ENCODE measurements around the gene SRSF5.

The SRSF5 gene

DNA sequence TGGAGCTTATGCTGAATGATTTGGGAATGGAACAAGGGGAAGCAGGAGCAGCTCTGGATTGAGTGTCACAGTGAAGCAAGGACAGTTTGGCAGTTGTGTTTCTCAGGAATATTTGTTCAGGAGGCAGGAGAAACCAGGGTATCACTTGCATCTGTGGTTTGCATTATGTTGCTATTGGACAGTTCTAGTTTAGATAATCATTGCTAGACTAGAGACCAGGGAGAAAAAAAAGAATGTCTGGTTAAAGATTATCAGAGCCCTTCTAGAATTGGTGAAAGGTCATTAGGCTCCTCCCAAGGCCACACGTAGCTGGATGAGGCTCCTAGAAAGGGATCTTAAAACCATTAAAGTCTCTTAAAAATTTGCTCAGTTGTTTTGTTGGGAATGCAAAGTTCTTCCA lies 17.0 kb upstream of the SRSF5 start:
- H3K36me3 ChIP-seq (replicated peaks; ENCODE audit: low read depth, low read length), result no peaks in the 10 kb centered on the region
- peaks cover 3% of the 10 kb centered on the region; the same call in 1 of the 2 replicates for H3K4me1 ChIP-seq (ENCODE audit: low read length)
- H3K27ac ChIP-seq (ENCODE audit: low read length), result no peak overlapping the region
- no peak overlapping the region for H3K4me3 ChIP-seq (ENCODE audit: low read length)
- no peak overlapping the region for H2AFZ ChIP-seq (ENCODE audit: low read depth, low read length)
- TF ChIP-seq, protein P1, sequence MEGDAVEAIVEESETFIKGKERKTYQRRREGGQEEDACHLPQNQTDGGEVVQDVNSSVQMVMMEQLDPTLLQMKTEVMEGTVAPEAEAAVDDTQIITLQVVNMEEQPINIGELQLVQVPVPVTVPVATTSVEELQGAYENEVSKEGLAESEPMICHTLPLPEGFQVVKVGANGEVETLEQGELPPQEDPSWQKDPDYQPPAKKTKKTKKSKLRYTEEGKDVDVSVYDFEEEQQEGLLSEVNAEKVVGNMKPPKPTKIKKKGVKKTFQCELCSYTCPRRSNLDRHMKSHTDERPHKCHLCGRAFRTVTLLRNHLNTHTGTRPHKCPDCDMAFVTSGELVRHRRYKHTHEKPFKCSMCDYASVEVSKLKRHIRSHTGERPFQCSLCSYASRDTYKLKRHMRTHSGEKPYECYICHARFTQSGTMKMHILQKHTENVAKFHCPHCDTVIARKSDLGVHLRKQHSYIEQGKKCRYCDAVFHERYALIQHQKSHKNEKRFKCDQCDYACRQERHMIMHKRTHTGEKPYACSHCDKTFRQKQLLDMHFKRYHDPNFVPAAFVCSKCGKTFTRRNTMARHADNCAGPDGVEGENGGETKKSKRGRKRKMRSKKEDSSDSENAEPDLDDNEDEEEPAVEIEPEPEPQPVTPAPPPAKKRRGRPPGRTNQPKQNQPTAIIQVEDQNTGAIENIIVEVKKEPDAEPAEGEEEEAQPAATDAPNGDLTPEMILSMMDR (IDR thresholded peaks at IDR 0.05; ENCODE audit: low read depth, low read length), result no peak
- TF ChIP-seq EZH2phosphoT487 (IDR thresholded peaks at IDR 0.05; ENCODE audit: low read depth), result no peak
- no peak overlapping the region for H3K4me2 ChIP-seq (ENCODE audit: low read length)
- H3K27me3 ChIP-seq (ENCODE audit: low read depth, low read length), result no peaks in the 10 kb centered on the region
- no peaks in the 10 kb centered on the region for H4K20me1 ChIP-seq (ENCODE audit: insufficient read depth, low read length)
- no peaks in the 10 kb centered on the region for H3K9me3 ChIP-seq (ENCODE audit: insufficient read depth, low read length)
- no peaks in the 10 kb centered on the region for H3K79me2 ChIP-seq (ENCODE audit: low read length)
- H3K9ac ChIP-seq (ENCODE audit: low read length), result no peak overlapping the region

DNA sequence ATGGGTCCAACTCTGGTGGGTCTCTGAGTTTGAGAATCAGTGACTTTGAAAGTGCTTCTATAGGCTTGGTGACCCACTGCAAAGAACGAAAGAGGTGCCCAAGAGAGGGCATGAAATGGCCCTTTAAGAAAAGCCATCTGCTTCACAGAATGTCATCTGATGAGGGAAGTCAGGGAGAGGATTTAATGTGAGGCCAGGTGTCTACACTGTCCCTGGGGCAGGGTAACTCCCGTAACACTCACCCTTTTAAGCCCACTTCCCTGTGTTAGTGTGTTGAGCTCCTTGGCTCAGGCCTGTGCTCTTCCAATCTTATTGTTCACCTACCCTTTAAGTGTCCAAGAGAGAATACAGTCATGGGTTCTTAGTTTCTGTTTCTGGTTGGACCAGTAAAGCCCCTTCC lies 16.4 kb upstream of the SRSF5 start:
- TF ChIP-seq EZH2phosphoT487 (IDR thresholded peaks at IDR 0.05; ENCODE audit: low read depth), result no peak
- TF ChIP-seq, protein P1 (IDR thresholded peaks at IDR 0.05; ENCODE audit: low read depth, low read length), result no peak
- H2AFZ ChIP-seq (ENCODE audit: low read depth, low read length), result no peak overlapping the region
- no peaks in the 10 kb centered on the region for H3K36me3 ChIP-seq (replicated peaks; ENCODE audit: low read depth, low read length)
- peaks cover 7% of the 10 kb centered on the region for H3K4me1 ChIP-seq (ENCODE audit: low read length)
- H3K4me3 ChIP-seq (ENCODE audit: low read length), result no peak overlapping the region
- no peaks in the 10 kb centered on the region for H3K27me3 ChIP-seq (ENCODE audit: low read depth, low read length)
- no peak overlapping the region for H3K9ac ChIP-seq (ENCODE audit: low read length)
- no peak overlapping the region for H3K27ac ChIP-seq (ENCODE audit: low read length)
- H3K79me2 ChIP-seq (ENCODE audit: low read length), result no peaks in the 10 kb centered on the region
- no peaks in the 10 kb centered on the region for H3K9me3 ChIP-seq (ENCODE audit: insufficient read depth, low read length)
- no peaks in the 10 kb centered on the region for H4K20me1 ChIP-seq (ENCODE audit: insufficient read depth, low read length)
- H3K4me2 ChIP-seq (ENCODE audit: low read length), result no peak overlapping the region

DNA sequence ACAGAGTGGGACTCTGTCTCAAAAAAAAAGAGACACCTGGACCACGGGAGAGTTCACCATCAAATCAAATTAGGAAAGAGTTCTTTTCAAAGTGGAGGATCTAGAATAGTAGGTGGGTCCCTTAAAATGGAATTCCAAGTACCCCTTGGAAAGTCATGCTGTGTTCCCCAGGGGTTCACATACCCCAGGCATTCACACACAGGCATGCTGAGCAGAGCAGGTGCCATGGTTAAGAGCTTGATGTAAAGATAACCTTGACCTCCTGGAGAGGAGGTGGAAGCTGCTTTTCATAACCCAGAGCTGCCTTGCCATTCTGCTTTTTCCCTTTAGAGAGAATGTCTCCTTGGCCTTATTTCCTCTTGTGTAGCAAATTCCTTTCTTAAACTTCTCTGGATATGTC lies 14.2 kb upstream of the SRSF5 start:
- Histone ChIP-seq H3K4me1 (ENCODE audit: low read length) (peaks cover 8% of the 10 kb centered on the region), H4K20me1 (ENCODE audit: insufficient read depth, low read length) (no peaks in the 10 kb centered on the region), H3K79me2 (ENCODE audit: low read length) (no peaks in the 10 kb centered on the region), H3K27me3 (ENCODE audit: low read depth, low read length) (no peaks in the 10 kb centered on the region), H3K4me2 (ENCODE audit: low read length) (no peak overlapping the region), H3K9ac (ENCODE audit: low read length) (no peak overlapping the region), H3K4me3 (ENCODE audit: low read length) (no peak overlapping the region), H2AFZ (ENCODE audit: low read depth, low read length) (no peak overlapping the region), H3K27ac (ENCODE audit: low read length) (no peak overlapping the region), H3K9me3 (ENCODE audit: insufficient read depth, low read length) (no peaks in the 10 kb centered on the region), H3K36me3 (replicated peaks; ENCODE audit: low read depth, low read length) (no peaks in the 10 kb centered on the region)
- TF ChIP-seq EZH2phosphoT487 (IDR thresholded peaks at IDR 0.05; ENCODE audit: low read depth), result no peak
- TF ChIP-seq, protein P1 (IDR thresholded peaks at IDR 0.05; ENCODE audit: low read depth, low read length), result no peak

DNA sequence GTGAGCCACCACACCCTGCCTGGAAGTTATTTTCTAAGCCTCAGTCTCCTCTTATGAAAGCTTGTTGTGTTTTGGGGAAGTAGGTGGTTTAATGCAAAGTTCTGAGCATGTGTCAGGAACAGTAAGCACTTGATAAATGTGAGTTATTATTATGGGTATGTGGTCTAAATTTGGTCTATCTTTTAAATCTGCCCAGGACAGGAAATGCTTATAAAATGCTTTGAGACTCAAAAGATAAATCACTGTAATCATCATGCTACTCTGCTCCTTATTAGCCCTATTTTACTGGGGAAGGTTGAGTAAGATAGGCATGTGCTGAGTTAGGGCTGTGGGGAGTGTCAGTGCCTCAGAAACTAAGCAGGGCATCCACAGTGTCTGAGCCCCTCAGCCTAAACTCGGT lies 13.1 kb upstream of the SRSF5 start:
- Histone ChIP-seq H3K36me3 (replicated peaks; ENCODE audit: low read depth, low read length) (no peaks in the 10 kb centered on the region), H3K4me2 (ENCODE audit: low read length) (no peak overlapping the region), H3K9me3 (ENCODE audit: insufficient read depth, low read length) (no peaks in the 10 kb centered on the region), H3K27me3 (ENCODE audit: low read depth, low read length) (no peaks in the 10 kb centered on the region), H2AFZ (ENCODE audit: low read depth, low read length) (no peak overlapping the region; the same call in 1 of the 2 replicates), H3K9ac (ENCODE audit: low read length) (no peak overlapping the region), H4K20me1 (ENCODE audit: insufficient read depth, low read length) (no peaks in the 10 kb centered on the region), H3K27ac (ENCODE audit: low read length) (no peak overlapping the region), H3K4me3 (ENCODE audit: low read length) (no peak overlapping the region), H3K4me1 (ENCODE audit: low read length) (peaks cover 8% of the 10 kb centered on the region), H3K79me2 (ENCODE audit: low read length) (no peaks in the 10 kb centered on the region)
- TF ChIP-seq, protein P1 (IDR thresholded peaks at IDR 0.05; ENCODE audit: low read depth, low read length), result no peak
- TF ChIP-seq EZH2phosphoT487 (IDR thresholded peaks at IDR 0.05; ENCODE audit: low read depth), result no peak
